Retinal pigment epithelial cell (primary cell): ENCODE data around the gene C5orf15.
A peak's percentile ranks its signal among the peaks of the same experiment; 100 is the strongest.

Experiments
- DNase-seq: peaks from one replicate; pipeline ENCODE4 v3.0.0-alpha.2; 2010; ENCODE audit warnings: low read depth
- H3K4me3 ChIP-seq: 2 replicates; pipeline ENCODE4 v1.5.1; 2011; ENCODE audit warnings: mild to moderate bottlenecking, low read length, control low read depth, moderate library complexity
- CTCF ChIP-seq: conservative IDR thresholded peaks from 2 replicates; pipeline ENCODE4 v1.5.1; 2011; ENCODE audit warnings: low read depth, low read length, control low read depth, inconsistent platforms

The C5orf15 gene

GRCh38 chr5:133919148-133920136 lies 49.0 kb downstream of the C5orf15 start:
- TF ChIP-seq CTCF: peak; percentile 13
- H3K4me3 ChIP-seq: no peak overlapping the region
- no peak for DNase-seq

- H3K4me3 ChIP-seq: no peak overlapping the region
- TF ChIP-seq CTCF: no peak
- DNase-seq: no peak
Measured at GRCh38 chr5:133918731-133919130, 49.7 kb downstream of the C5orf15 start.

- DNase-seq: no peak
- no peak for TF ChIP-seq CTCF
- H3K4me3 ChIP-seq: no peak overlapping the region
Measured at GRCh38 chr5:133918316-133918715, 50.1 kb downstream of the C5orf15 start.

GRCh38 chr5:133917785-133918184 lies 50.6 kb downstream of the C5orf15 start:
- no peak overlapping the region for H3K4me3 ChIP-seq
- no peak for TF ChIP-seq CTCF
- DNase-seq: no peak

- no peak for TF ChIP-seq CTCF
- no peak for DNase-seq
- no peak overlapping the region for H3K4me3 ChIP-seq
Measured at GRCh38 chr5:133916914-133917313, 51.5 kb downstream of the C5orf15 start.

- DNase-seq: no peak
- no peak for TF ChIP-seq CTCF
- no peak overlapping the region for H3K4me3 ChIP-seq
Measured at GRCh38 chr5:133916479-133916878, 51.9 kb downstream of the C5orf15 start.

GRCh38 chr5:133914434-133914833 lies 54.0 kb downstream of the C5orf15 start:
- H3K4me3 ChIP-seq: no peak overlapping the region
- TF ChIP-seq CTCF: no peak
- DNase-seq: no peak
